Measurements from ENCODE around the gene NPB. TPM values are rescaled to one million over a fixed set of nuclear protein-coding genes. Genes with fewer than 3 reads are reported as not detected.

The NPB gene
- polyA plus RNA-seq, 1 donor (not counting 4 experiments of a cell fraction or from before 2014, with no cell fraction given), result not detected

DNA sequence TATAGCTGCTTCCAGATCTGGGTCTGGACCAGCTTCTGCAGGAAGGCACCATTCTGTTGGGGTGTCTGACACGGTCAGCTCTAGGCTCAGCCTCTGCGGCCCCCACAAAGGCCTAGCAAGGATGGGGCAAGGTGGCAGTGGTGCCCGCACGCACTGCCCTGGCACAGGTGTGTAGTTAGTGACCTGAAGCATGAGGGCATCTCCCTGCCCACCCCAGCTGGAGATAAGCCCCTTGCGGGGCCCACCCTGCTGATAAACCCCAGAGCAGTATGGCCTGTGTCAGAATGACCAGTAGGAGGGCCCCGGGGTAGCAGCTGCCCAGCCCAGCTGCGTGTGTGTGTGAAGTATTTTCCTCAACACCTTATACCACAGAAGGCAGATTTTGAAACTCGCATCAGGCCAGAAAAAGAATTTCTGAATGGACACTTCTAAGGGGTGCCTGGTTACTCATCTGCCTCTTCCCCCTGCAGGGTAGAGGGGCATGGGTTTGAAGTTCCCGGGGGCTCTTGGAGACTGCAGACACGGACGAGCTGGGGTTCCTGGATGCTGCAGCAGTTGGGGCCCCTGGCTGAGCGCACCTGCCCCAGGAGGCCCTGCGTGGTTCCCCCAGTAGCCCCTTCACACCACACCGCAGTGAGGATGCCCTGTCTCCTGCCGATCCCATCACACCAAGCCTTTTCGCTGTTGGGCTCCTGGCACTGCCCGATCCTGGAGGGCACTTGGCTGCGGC, 35.4 kb upstream of the NPB start:
- DNase-seq (ENCODE audit: low read depth, low spot score) (no peak), FAIRE-seq (no peak)
- dilution Hi-C loops (cut with MboI; ENCODE audit: extremely low pct_ligation_motif_present, low sequenced_read_pairs), result no loop called here
- Histone ChIP-seq H3K9me3 (ENCODE audit: control insufficient read depth, low read depth, low read length) (no peaks in the 10 kb centered on the region), H3K4me2 (ENCODE audit: control insufficient read depth, extremely low read depth, insufficient read depth, low read depth, low read length) (no peak overlapping the region), H3K27me3 (ENCODE audit: control insufficient read depth, extremely low read depth, insufficient read depth, low read length) (no peaks in the 10 kb centered on the region), H3K9me1 (ENCODE audit: control insufficient read depth, extremely low read depth, insufficient read depth, low read length) (peaks cover 7% of the 10 kb centered on the region), H3K4me3 (ENCODE audit: control insufficient read depth in 2 of 3, extremely low read depth in 1 of 3, insufficient read depth in 2 of 3, low read depth in 1 of 3, low read length in 3 of 3) (no peak overlapping the region), H2AFZ (ENCODE audit: control insufficient read depth, low read length) (no peak overlapping the region), H3K79me2 (ENCODE audit: control insufficient read depth, insufficient read depth, low read length) (peaks cover 57% of the 10 kb centered on the region), H4K20me1 (ENCODE audit: control insufficient read depth, extremely low read depth, insufficient read depth, low read length) (peaks cover 19% of the 10 kb centered on the region), H3K9ac (ENCODE audit: control insufficient read depth, extremely low read depth, insufficient read depth, low read length) (peak overlapping the region; percentile 15), H3K27ac (ENCODE audit: control insufficient read depth, insufficient read depth, low read length) (no peak overlapping the region), H3K4me1 (ENCODE audit: control insufficient read depth, extremely low read depth, insufficient read depth, low read length) (peaks cover 40% of the 10 kb centered on the region), H3K36me3 (ENCODE audit: control insufficient read depth in 2 of 2, extremely low read depth in 1 of 2, insufficient read depth in 2 of 2, low read length in 2 of 2) (peaks cover 21 to 38% of the 10 kb centered on the region in 2 experiments)
- TF ChIP-seq, protein P1, sequence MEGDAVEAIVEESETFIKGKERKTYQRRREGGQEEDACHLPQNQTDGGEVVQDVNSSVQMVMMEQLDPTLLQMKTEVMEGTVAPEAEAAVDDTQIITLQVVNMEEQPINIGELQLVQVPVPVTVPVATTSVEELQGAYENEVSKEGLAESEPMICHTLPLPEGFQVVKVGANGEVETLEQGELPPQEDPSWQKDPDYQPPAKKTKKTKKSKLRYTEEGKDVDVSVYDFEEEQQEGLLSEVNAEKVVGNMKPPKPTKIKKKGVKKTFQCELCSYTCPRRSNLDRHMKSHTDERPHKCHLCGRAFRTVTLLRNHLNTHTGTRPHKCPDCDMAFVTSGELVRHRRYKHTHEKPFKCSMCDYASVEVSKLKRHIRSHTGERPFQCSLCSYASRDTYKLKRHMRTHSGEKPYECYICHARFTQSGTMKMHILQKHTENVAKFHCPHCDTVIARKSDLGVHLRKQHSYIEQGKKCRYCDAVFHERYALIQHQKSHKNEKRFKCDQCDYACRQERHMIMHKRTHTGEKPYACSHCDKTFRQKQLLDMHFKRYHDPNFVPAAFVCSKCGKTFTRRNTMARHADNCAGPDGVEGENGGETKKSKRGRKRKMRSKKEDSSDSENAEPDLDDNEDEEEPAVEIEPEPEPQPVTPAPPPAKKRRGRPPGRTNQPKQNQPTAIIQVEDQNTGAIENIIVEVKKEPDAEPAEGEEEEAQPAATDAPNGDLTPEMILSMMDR (optimal IDR thresholded peaks at IDR 0.05 in 1 of 3, IDR thresholded peaks at IDR 0.05 in 1 of 3, conservative IDR thresholded peaks at IDR 0.05 in 1 of 3; ENCODE audit: extremely low read depth in 1 of 3, insufficient read depth in 2 of 3, low read length in 3 of 3), result no peak
- no peak for TF ChIP-seq EZH2 (IDR thresholded peaks at IDR 0.05; ENCODE audit: low read length)

DNA sequence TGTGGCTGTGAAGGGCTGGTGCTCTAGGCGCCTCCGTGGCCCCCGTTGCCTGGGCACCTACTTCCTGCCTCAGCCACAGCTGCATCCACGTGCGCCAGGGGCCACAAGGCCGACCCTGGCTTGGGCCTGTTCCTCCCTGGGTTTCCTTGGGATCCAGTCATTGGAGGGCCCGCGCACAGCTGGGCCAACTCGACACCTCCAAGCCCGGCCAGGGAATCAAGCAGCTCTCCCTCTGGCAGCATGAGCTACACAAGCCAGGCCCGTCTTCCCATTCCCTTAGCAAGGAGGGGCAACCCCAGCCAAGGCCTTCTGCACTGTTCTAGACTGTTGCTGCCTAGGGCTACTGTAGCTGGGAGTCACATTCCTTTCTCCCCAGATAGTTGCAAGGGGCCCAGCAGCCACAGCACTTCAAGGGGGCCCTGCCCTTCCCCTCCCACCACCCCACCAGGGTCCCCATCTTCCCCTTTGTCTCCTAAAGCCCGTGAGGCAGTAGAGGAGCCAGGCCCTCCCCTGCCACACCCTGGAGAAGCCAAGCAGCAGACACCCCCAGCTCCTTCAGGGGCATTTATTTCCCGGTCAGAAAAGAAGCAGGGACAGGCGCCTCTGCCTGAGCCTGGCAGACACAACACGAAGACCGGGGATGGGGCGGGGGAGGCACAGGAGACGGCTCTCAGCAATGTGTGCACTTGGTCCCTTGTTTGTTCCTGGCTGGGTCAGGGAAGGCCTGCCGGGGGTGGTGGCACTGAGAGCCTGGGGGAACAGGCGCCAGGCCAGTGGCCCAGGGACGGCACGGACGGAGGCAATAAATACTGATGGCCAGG, 34.7 kb upstream of the NPB start:
- Histone ChIP-seq H3K9me1 (ENCODE audit: control insufficient read depth, extremely low read depth, insufficient read depth, low read length) (peaks cover 7% of the 10 kb centered on the region), H4K20me1 (ENCODE audit: control insufficient read depth, extremely low read depth, insufficient read depth, low read length) (peaks cover 19% of the 10 kb centered on the region), H3K27ac (ENCODE audit: control insufficient read depth, insufficient read depth, low read length) (peak overlapping the region; percentile 40), H3K4me1 (ENCODE audit: control insufficient read depth, extremely low read depth, insufficient read depth, low read length) (peaks cover 39% of the 10 kb centered on the region), H3K27me3 (ENCODE audit: control insufficient read depth, extremely low read depth, insufficient read depth, low read length) (no peaks in the 10 kb centered on the region), H3K36me3 (ENCODE audit: control insufficient read depth in 2 of 2, extremely low read depth in 1 of 2, insufficient read depth in 2 of 2, low read length in 2 of 2) (peaks cover 21 to 38% of the 10 kb centered on the region in 2 experiments), H3K9me3 (ENCODE audit: control insufficient read depth, low read depth, low read length) (no peaks in the 10 kb centered on the region), H3K4me3 (ENCODE audit: control insufficient read depth in 2 of 3, extremely low read depth in 1 of 3, insufficient read depth in 2 of 3, low read depth in 1 of 3, low read length in 3 of 3) (no peak overlapping the region), H3K79me2 (ENCODE audit: control insufficient read depth, insufficient read depth, low read length) (peaks cover 56% of the 10 kb centered on the region), H2AFZ (ENCODE audit: control insufficient read depth, low read length) (no peak overlapping the region), H3K4me2 (ENCODE audit: control insufficient read depth, extremely low read depth, insufficient read depth, low read depth, low read length) (no peak overlapping the region), H3K9ac (ENCODE audit: control insufficient read depth, extremely low read depth, insufficient read depth, low read length) (peak overlapping the region; percentile 22)
- no peak for FAIRE-seq
- dilution Hi-C loops (cut with MboI; ENCODE audit: extremely low pct_ligation_motif_present, low sequenced_read_pairs), result no loop called here
- TF ChIP-seq EZH2 (IDR thresholded peaks at IDR 0.05; ENCODE audit: low read length), result no peak
- TF ChIP-seq, protein P1 (optimal IDR thresholded peaks at IDR 0.05 in 1 of 3, IDR thresholded peaks at IDR 0.05 in 1 of 3, conservative IDR thresholded peaks at IDR 0.05 in 1 of 3; ENCODE audit: extremely low read depth in 1 of 3, insufficient read depth in 2 of 3, low read length in 3 of 3), result no peak
- DNase-seq (ENCODE audit: low read depth, low spot score), result no peak
